ENCODE data around the gene ITGA1.

GRCh38 chr5:52947208-52947607 lies 159.5 kb downstream of the ITGA1 start:
- no peak for TF ChIP-seq POLR2A (IDR thresholded peaks at IDR 0.05)
- no peak for TF ChIP-seq CTCF (IDR thresholded peaks at IDR 0.05)

Measured in lower leg skin (tissue), 3 donors.